CD14-positive monocyte (primary cell): ENCODE measurements around the gene TBC1D3I. TPM values are rescaled to one million over a fixed set of nuclear protein-coding genes. Genes with fewer than 3 reads are reported as not detected.
"Not testable (repeated sequence)": the region's sequence is repeated elsewhere in the genome, so short reads cannot be mapped to it uniquely, and the experiment has no call there.

Experiments used
- DNase-seq, 3 donors: peaks; one replicate each; pipeline ENCODE4 v3.0.0-alpha.2; 2011 to 2022
- H2AFZ ChIP-seq: 2 replicates; pipeline ENCODE4 v1.6.0; 2012; ENCODE audit warnings: mild to moderate bottlenecking, low read depth, low read length, inconsistent platforms; ENCODE audit not compliant: insufficient read depth, poor library complexity, severe bottlenecking
- H3K27ac ChIP-seq, 2 donors: 1 replicate in 1 of 2; 2 replicates in 1 of 2; pipeline ENCODE4 v1.5.1; 2012 to 2013; ENCODE audit warnings: low read length in 2 of 2, control low read depth in 1 of 2, inconsistent platforms in 1 of 2, low read depth in 1 of 2, mild to moderate bottlenecking in 1 of 2
- H3K27me3 ChIP-seq, 2 donors: one replicate each; pipeline versions ENCODE4 v1.6.0 to v1.6.1; 2011 to 2013; ENCODE audit warnings: low read length in 2 of 2; ENCODE audit not compliant: control insufficient read depth in 2 of 2, insufficient read depth in 2 of 2
- H3K36me3 ChIP-seq, 2 donors: replicated peaks in 1 of 2; 1 replicate in 1 of 2; 2 replicates in 1 of 2; pipeline versions ENCODE4 v1.5.1 to v1.6.1; 2012 to 2013; ENCODE audit warnings: low read length in 2 of 2, control low read depth in 1 of 2, inconsistent platforms in 1 of 2, mild to moderate bottlenecking in 1 of 2; ENCODE audit not compliant: insufficient read depth in 2 of 2, control insufficient read depth in 1 of 2
- H3K4me1 ChIP-seq, 2 donors: 1 replicate in 1 of 2; 2 replicates in 1 of 2; pipeline versions ENCODE4 v1.5.1 to v1.6.1; 2012 to 2013; ENCODE audit warnings: low read length in 2 of 2, control low read depth in 1 of 2, inconsistent platforms in 1 of 2, mild to moderate bottlenecking in 1 of 2, moderate library complexity in 1 of 2; ENCODE audit not compliant: insufficient read depth in 2 of 2, control insufficient read depth in 1 of 2
- H3K4me2 ChIP-seq: replicated peaks from 2 replicates; pipeline ENCODE3; 2012; ENCODE audit warnings: low read length, moderate library complexity, mild to moderate bottlenecking; ENCODE audit not compliant: poor library complexity, severe bottlenecking; ENCODE audit errors: extremely low read depth
- H3K4me3 ChIP-seq, 3 experiments: fragments of 200-600 bp in 1 of 3; sonication (generic) in 1 of 3; replicated peaks in 1 of 3; 1 replicate in 2 of 3; 2 replicates in 1 of 3; pipeline ENCODE4 v1.5.1; 2011 to 2013; ENCODE audit warnings: low read length in 3 of 3, mild to moderate bottlenecking in 3 of 3, control low read depth in 2 of 3, low read depth in 2 of 3, inconsistent platforms in 1 of 3, moderate library complexity in 1 of 3
- H3K79me2 ChIP-seq: 2 replicates; pipeline ENCODE4 v1.6.0; 2012; ENCODE audit warnings: mild to moderate bottlenecking, control low read depth, inconsistent platforms, low read length, moderate library complexity; ENCODE audit not compliant: insufficient read depth
- H3K9ac ChIP-seq: 2 replicates; pipeline ENCODE4 v1.6.0; 2017; ENCODE audit warnings: low read length, mild to moderate bottlenecking; ENCODE audit not compliant: insufficient read depth, poor library complexity, severe bottlenecking
- H3K9me3 ChIP-seq, 2 donors: replicated peaks in 1 of 2; 1 replicate in 1 of 2; 2 replicates in 1 of 2; pipeline versions ENCODE4 v1.5.1 to v1.6.1; 2012 to 2013; ENCODE audit warnings: low read length in 2 of 2, control low read depth in 1 of 2; ENCODE audit not compliant: control insufficient read depth in 1 of 2, insufficient read depth in 1 of 2
- H4K20me1 ChIP-seq: 2 replicates; pipeline ENCODE4 v1.6.0; 2012; ENCODE audit warnings: mild to moderate bottlenecking, low read length, control low read depth, moderate library complexity; ENCODE audit not compliant: insufficient read depth
- H3K27ac Mint-ChIP-seq, 7 donors: one replicate each; pipeline ENCODE4 v1.8.0; 2020; ENCODE audit warnings: mild to moderate bottlenecking in 7 of 7, mixed read lengths in 7 of 7, moderate library complexity in 6 of 7, inconsistent platforms in 2 of 7
- H3K27me3 Mint-ChIP-seq, 3 donors: one replicate each; pipeline ENCODE4 v1.8.0; 2021 to 2022; ENCODE audit warnings: low read depth in 3 of 3, mild to moderate bottlenecking in 3 of 3, mixed read lengths in 3 of 3, moderate library complexity in 3 of 3, inconsistent platforms in 1 of 3
- H3K36me3 Mint-ChIP-seq, 2 donors: one replicate each; pipeline ENCODE4 v1.8.0; 2020; ENCODE audit warnings: mixed read lengths in 2 of 2, inconsistent platforms in 1 of 2, mild to moderate bottlenecking in 1 of 2
- H3K4me1 Mint-ChIP-seq: one replicate; pipeline ENCODE4 v1.8.0; 2020; ENCODE audit warnings: mild to moderate bottlenecking, mixed read lengths
- H3K4me3 Mint-ChIP-seq, 2 donors: one replicate each; pipeline ENCODE4 v1.8.0; 2020; ENCODE audit warnings: mild to moderate bottlenecking in 2 of 2, mixed read lengths in 2 of 2, moderate library complexity in 1 of 2
- H3K9me3 Mint-ChIP-seq, 7 donors: one replicate each; pipeline ENCODE4 v1.8.0; 2020 to 2022; ENCODE audit warnings: mixed read lengths in 7 of 7, mild to moderate bottlenecking in 6 of 7, moderate library complexity in 6 of 7, inconsistent platforms in 2 of 7
- WGBS: methylation state at CpG from one replicate; pipeline ENCODE4 v1.1.5; 2013; ENCODE audit warnings: missing lambda C conversion rate; ENCODE audit not compliant: insufficient coverage; 5-methylcytosine and 5-hydroxymethylcytosine counted together
- intact Hi-C, 2 donors: fragments of 100-400 bp; cut with micrococcal nuclease; formaldehyde crosslinking; loops; one replicate each; pipeline versions ENCODE4 v1.15.0 to v1.15.1; 2023
- polyA plus RNA-seq, 3 donors: library from polyadenylated mRNA; depleted of rRNA in 1 of 3; unstranded in 2 of 3; stranded (reverse) in 1 of 3; fragments of 300-500 nt in 2 of 3; fragments of >200 nt in 1 of 3; fragmentation: Illumina TruSeq in 2 of 3; gene quantifications; 1 replicate in 2 of 3; 2 replicates in 1 of 3; pipeline ENCODE4 v1.2.3, GENCODE V29; 2012 to 2021
- TF ChIP-seq, protein P1 (sequence below): fragments of 200-600 bp; IDR thresholded peaks from one replicate; pipeline ENCODE4 v1.8.0; 2022; ENCODE audit warnings: antibody characterized with exemption, mild to moderate bottlenecking

The TBC1D3I gene
- polyA plus RNA-seq, 3 donors: 0.24 TPM; not detected in 2

- H3K4me3 Mint-ChIP-seq: peak overlapping the region in 1 of 2 donors; percentile 49
- Histone ChIP-seq H3K27me3 (no peaks in the 10 kb centered on the region), H2AFZ (no peak overlapping the region), H3K79me2 (no peaks in the 10 kb centered on the region), H3K9me3 (no peaks in the 10 kb centered on the region), H3K4me2 (peak overlapping the region; percentile 49), H3K4me3 (peak overlapping the region in 1 of 3 experiments; percentile 39), H3K36me3 (no peaks in the 10 kb centered on the region), H3K9ac (no peak overlapping the region), H4K20me1 (no peaks in the 10 kb centered on the region), H3K4me1 (peaks cover 66 to 67% of the 10 kb centered on the region in 2 donors), H3K27ac (peak overlapping the region in 1 of 2 donors; percentile 71)
- H3K9me3 Mint-ChIP-seq: peaks cover 0 to 5% (median 2%) of the 10 kb centered on the region in 7 donors
- intact Hi-C loops: loop anchor here in 1 of 2 donors (1.0 to 5.0 kb wide), 3 partner anchors 16 to 121 kb away; partner anchors contain the start of genes CCL3, CCL3L1 and CCL3L3
- H3K4me1 Mint-ChIP-seq: peaks cover 66% of the 10 kb centered on the region
- DNase-seq: peak; percentile 54 to 91 (median 70)
- WGBS: no CpG with 5 or more reads among the region's 3 CpGs
- H3K27me3 Mint-ChIP-seq: peaks cover 0 to 6% (median 3%) of the 10 kb centered on the region in 3 donors
- no peaks in the 10 kb centered on the region for H3K36me3 Mint-ChIP-seq
- peak overlapping the region; percentile 24 to 98 (median 94) for H3K27ac Mint-ChIP-seq
- TF ChIP-seq, protein P1, sequence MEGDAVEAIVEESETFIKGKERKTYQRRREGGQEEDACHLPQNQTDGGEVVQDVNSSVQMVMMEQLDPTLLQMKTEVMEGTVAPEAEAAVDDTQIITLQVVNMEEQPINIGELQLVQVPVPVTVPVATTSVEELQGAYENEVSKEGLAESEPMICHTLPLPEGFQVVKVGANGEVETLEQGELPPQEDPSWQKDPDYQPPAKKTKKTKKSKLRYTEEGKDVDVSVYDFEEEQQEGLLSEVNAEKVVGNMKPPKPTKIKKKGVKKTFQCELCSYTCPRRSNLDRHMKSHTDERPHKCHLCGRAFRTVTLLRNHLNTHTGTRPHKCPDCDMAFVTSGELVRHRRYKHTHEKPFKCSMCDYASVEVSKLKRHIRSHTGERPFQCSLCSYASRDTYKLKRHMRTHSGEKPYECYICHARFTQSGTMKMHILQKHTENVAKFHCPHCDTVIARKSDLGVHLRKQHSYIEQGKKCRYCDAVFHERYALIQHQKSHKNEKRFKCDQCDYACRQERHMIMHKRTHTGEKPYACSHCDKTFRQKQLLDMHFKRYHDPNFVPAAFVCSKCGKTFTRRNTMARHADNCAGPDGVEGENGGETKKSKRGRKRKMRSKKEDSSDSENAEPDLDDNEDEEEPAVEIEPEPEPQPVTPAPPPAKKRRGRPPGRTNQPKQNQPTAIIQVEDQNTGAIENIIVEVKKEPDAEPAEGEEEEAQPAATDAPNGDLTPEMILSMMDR: no peak
Observed at GRCh38 chr17:36212966-36213365, 51.4 kb downstream of the TBC1D3I start.

- H3K4me2 ChIP-seq: peak overlapping the region; percentile 36
- H2AFZ ChIP-seq: no peak overlapping the region
- no peaks in the 10 kb centered on the region for H3K79me2 ChIP-seq
- H4K20me1 ChIP-seq: no peaks in the 10 kb centered on the region
- H3K9ac ChIP-seq: no peak overlapping the region
- H3K27ac ChIP-seq: peak overlapping the region; percentile 71 to 73
- H3K36me3 Mint-ChIP-seq: no peaks in the 10 kb centered on the region
- peaks cover 0 to 6% (median 3%) of the 10 kb centered on the region in 3 donors for H3K27me3 Mint-ChIP-seq
- no peaks in the 10 kb centered on the region for H3K9me3 ChIP-seq
- no peaks in the 10 kb centered on the region for H3K36me3 ChIP-seq
- H3K9me3 Mint-ChIP-seq: no peaks in the 10 kb centered on the region
- H3K27ac Mint-ChIP-seq: peak overlapping the region; percentile 40 to 98 (median 94)
- no CpG with 5 or more reads among the region's 4 CpGs for WGBS
- peaks cover 66 to 67% of the 10 kb centered on the region in 2 donors for H3K4me1 ChIP-seq
- H3K4me3 ChIP-seq: peak overlapping the region in 1 of 3 experiments; percentile 39
- TF ChIP-seq, protein P1: no peak
- no peaks in the 10 kb centered on the region for H3K27me3 ChIP-seq
- DNase-seq: no peak
- intact Hi-C loops: loop anchor here in 1 of 2 donors (2.0 to 5.0 kb wide), 2 partner anchors 15 to 120 kb away; partner anchors contain the start of genes CCL3, CCL3L1 and CCL3L3
- peaks cover 66% of the 10 kb centered on the region for H3K4me1 Mint-ChIP-seq
- H3K4me3 Mint-ChIP-seq: peak overlapping the region in 1 of 2 donors; percentile 66
Observed at GRCh38 chr17:36212272-36212605, 52.1 kb downstream of the TBC1D3I start.

DNA sequence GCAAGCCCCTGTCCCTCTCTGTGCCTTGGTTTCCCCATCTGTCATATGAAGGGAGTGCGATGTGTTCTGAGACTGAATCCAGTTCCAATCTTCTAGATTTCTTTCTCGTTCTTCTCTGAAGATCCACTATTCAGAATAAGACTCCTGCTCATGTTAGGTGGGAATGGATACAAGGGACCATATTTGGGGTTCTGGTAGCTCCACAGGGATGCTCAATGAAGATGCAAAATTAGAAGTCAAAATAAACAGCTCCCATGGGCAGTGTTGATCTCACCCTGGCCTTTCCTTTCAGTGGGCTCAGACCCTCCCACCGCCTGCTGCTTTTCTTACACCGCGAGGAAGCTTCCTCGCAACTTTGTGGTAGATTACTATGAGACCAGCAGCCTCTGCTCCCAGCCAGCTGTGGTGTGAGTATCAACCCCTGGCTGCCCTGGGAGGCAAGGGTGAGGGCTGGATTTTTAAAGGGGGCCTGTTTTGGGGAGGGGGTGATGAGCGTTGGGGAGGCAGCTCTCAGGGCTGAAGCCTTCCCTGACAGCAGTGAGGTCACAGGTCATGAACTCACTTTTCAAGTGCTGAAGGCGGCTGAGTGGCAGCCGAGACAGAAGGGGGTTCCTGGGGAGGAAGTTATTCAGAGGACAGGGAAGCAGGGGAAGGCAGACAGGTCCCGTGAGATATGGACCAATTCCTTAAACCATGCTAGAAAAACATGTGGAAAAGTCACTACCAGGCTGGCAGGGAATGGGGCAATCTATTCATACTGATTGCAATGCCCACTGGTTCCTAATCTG is 52.7 kb downstream of the TBC1D3I start:
- Mint-ChIP-seq H3K4me1 (peaks cover 66% of the 10 kb centered on the region), H3K4me3 (peak overlapping the region; percentile 59 to 66), H3K27ac (peak overlapping the region; percentile 86 to 98 (median 94))
- no CpG with 5 or more reads among the region's 10 CpGs for WGBS
- DNase-seq: peak; percentile 86 to 99 (median 96)
- not testable (repeated sequence) for H3K27me3 ChIP-seq, H2AFZ ChIP-seq, H3K9ac ChIP-seq, H3K9me3 Mint-ChIP-seq, H3K9me3 ChIP-seq, H3K27me3 Mint-ChIP-seq, H3K79me2 ChIP-seq, H3K36me3 ChIP-seq, H4K20me1 ChIP-seq, H3K36me3 Mint-ChIP-seq
- intact Hi-C loops: loop anchor here (2.0 to 5.0 kb wide), 2 partner anchors 15 to 119 kb away; partner anchors contain the start of genes CCL3L1 (in 2 of the 2), CCL3L3 (in 2 of the 2) and CCL3 (in 1 of the 2)
- H3K27ac ChIP-seq: peak overlapping the region; percentile 71 to 73
- peaks cover 66 to 67% of the 10 kb centered on the region in 2 donors for H3K4me1 ChIP-seq
- peak overlapping the region in 1 of 3 experiments; percentile 39 for H3K4me3 ChIP-seq
- peak overlapping the region; percentile 36 for H3K4me2 ChIP-seq
